ENCODE data around the gene SPATA31C1. TPM values are rescaled to one million over a fixed set of nuclear protein-coding genes. Genes with fewer than 3 reads are reported as not detected.
A peak's percentile ranks its signal among the peaks of the same experiment; 100 is the strongest.
"Not testable (repeated sequence)": the region's sequence is repeated elsewhere in the genome, so short reads cannot be mapped to it uniquely, and the experiment has no call there.

SPATA31C1 gene
- total RNA-seq, 1 experiment from 2014 or later, result not detected

DNA sequence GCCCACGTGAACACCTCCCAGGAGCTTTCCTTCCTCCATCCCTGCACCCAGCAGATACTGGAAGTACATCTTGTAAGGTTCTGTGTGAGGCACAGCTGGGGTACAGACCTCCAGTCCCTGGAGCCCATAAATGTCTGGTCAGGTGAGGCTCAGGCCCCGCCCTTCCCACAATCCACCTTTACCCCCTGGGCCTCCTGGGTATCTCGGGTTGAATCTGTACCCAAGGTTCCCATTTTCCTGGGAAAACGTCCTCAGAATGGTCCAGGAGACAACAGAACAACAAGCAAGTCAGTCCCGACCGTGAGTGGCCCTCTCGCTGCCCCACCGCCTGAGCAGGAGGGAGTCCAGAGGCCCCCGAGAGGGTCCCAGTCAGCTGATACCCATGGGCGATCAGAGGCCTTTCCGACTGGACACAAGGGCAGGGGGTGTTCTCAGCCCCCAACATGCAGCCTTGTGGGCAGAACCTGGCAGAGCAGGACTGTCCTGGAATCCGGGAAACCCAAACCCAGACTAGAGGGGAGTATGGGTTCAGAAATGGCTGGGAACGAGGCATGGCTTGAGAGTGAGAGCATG is 30.7 kb upstream of the SPATA31C1 start:
- DNase-seq (ENCODE audit: low read depth), result no peak

DNA sequence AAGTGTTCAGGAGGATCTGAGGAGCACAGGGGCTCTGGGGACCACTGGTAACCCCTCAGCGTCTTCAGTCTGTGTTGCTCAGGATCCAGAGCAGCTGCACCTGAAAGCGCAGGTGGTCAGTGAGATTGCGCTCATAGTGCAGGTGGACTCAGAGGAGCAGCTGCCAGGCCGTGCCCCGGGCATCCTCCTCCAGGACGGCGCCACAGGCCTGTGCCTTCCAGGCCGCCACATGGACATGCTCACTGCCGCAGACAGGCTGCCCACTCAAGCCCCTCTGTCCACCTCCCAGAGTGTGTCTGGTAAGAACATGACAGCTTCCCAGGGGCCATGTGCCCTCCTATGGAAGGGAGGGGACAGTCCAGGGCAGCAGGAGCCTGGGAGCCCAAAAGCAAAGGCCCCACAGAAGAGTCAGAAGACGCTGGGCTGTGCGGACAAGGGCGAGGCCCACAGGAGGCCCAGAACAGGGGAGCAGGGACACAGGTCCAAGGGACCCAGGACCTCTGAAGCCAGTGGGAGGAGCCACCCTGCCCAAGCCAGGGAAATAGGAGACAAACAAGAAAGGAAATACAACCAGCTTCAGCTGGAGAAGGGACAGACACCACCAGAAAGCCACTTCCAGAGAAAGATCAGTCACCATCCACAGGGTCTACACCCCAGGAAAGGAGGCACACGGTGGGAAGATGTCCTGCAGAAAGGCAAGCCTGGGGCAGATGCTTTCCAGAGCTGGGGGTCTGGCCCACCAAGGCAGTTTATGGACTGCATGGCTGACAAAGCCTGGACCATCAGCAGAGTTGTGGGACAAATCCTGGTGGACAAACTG is 29.9 kb upstream of the SPATA31C1 start:
- no peak for DNase-seq (ENCODE audit: low read depth)

DNA sequence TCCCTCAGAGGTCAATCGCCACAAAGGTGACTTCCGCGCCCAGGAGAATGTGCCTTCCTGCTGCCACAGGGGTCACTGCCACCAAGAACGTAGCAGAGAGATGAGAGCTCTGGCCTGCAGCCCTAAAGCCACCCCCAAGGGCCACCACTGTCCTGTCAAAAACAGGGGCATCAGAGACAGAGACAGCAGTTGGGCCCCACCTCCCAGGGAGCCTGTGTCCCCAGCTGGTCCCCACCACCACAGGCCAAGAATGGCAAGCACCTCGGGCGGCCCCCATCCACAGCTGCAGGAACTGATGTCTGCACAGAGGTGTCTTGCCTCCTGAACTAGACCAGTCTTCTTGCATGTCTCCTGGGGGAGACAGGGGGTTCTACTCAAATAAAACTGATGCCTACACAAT is 29.3 kb upstream of the SPATA31C1 start:
- DNase-seq (ENCODE audit: low read depth), result no peak

DNA sequence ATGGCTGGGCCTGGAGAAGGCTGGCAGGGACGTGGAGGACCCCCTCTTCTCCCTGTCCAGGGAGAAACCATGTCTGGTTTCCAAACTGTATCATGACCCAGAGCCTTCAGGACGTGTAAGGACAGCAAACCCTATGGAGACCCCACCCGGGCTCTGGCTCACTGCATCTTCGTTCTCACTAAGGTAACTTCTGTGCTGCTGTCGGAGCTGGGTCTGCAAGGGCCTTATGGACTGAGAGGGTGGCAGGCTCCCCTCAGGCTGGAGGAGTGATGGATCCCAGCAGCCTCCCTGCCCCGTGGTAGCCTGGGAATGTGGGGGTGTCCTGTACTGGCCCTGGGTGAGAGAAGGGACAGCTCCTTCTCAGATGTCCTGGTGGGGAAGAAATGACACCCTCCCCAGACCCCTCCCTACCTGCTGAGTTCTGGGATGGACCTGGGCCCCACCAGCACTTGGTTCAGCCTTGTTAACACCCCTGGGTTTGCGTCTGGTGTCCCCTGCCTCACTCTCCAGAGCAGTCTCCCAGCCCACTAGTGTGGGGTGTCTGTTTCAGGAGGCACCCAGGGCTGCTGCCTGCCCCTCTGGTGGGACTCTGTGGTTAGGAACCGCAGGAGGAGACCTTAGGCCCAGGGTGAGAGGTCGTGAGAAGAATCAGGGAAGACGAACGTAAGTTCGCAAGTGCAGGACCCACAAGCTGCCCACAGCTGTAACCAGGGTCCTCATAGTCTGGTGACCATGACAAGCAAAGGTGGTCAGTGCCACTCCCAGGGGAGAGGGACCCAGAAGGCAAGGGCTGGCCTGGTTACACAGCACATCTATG is 28.5 kb upstream of the SPATA31C1 start:
- no peak for DNase-seq (ENCODE audit: low read depth)

DNA sequence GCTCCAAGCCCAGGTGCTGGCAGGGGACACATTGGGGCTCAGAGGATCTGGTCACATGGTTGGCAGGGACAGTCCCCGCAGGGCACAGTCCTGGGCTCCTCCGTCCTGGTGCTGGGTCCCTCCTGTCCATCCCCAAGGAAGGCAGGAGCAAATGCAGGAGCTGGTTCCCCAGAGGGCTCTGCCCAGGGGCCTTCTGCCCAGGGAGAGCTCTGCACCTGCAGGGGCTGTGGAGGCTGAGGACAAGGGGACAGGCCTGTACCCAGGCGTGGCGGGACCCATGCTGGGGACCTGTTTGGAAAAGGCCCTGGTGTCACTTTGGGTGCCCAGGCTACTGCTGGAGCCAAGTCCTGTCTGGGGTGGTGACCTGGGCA is 27.9 kb upstream of the SPATA31C1 start:
- DNase-seq (ENCODE audit: low read depth), result no peak

DNA sequence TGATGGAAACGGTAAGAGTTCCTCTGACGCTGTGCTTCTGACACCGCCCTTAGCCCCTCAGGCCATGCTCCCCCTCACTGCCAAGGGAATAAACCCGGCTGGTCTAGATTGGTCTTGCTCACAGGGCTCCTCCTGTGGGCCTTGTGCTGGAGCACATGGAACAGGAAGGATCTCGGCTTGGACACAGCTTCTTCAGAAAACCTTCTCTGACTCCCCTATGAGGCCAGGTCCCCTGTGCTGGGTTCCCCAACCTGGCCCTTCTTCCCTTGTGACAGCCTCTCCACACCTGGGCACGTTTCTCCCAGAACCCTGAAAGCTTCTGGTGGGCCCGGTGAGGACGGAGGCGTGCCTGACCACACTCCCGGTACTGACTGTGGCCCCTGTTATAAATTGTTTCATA is 26.9 kb upstream of the SPATA31C1 start:
- no peak for DNase-seq (ENCODE audit: low read depth)

DNA sequence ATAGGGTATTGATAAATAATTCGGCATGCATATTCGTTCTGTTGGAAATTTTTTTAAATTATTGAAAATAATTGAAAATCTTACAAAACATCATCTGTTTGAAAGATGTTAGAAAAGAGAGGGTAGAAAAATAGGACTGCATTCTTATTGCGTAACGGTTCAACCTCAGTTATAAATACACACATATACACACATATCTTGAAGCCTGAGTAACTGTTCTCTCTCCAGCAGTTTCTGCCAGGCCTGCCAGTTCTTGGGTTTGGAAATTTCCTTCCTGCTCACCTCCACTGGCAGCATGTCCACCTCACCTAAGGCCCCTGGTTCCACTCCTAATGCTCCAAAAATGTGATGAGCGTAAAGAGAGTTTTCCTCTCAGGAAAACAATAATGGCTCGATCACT is 26.0 kb upstream of the SPATA31C1 start:
- no peak for DNase-seq (ENCODE audit: low read depth)

DNA sequence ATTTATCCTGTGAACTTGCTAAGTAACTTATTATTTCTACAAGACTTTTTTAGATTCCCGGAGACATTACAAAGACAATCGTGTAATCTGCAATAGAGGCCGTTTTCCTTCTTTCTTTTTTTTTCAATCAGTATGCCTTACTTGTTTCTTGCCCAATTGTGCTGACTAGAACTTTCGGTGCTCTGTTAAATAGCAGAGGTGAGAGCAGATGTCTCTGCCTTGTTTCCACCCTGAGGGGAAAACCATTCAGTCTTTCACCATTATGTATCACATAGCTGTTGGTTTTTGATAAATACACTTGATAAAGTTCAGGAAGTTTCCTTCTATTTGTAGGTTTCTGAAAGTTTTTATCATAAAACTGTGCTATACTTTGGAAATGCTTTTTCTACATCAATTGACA is 24.8 kb upstream of the SPATA31C1 start:
- no peak for DNase-seq (ENCODE audit: low read depth)

DNA sequence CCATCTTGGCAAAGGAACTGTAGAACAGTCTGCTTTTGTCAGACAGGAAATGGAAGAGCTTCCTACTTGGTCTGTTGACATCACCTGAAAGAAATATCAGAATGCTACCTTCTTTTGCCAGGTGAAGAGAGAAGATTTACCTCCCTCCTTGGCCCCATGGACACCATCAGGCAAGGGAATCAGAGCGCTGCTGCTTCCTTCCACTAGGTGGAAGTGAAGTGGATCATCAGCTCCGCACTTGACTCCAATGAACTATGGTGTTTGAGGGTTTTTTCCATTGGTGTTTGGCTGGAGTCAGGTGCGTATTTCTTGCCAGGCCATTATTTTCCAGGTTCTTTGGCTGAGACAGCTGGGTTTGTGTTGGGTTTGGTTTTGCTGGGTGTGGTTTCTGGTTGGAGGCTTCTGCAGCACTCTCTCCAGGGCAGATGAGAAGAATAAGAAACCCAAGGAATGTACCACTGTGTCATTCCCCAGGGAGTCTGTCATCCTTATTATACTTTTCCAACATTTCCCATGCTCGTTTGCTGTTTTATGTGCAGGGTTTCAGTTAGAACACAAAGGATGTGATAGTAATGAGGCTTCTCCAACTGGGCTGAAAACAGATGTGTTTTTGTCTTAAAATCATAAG is 22.6 kb upstream of the SPATA31C1 start:
- no peak for DNase-seq (ENCODE audit: low read depth)

DNA sequence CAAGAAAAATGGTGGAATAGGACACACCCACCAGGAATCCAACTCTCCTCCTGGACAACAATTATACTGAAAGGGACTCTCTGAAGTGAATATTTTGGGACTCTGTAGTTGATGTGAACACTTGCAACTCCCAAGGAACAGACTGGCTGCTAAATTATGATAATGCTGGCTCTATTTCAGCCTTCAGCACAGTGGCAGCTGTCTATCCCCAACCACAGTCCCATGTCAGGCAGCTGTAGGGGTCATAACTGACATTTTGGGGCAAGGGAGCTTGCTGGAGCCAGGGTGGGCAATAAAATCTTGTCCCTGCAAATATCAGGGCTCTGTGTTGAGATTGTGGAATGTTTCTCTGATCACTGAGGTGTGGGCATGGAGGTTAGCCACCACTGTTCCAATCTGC is 20.9 kb upstream of the SPATA31C1 start:
- DNase-seq (ENCODE audit: low read depth), result no peak

DNA sequence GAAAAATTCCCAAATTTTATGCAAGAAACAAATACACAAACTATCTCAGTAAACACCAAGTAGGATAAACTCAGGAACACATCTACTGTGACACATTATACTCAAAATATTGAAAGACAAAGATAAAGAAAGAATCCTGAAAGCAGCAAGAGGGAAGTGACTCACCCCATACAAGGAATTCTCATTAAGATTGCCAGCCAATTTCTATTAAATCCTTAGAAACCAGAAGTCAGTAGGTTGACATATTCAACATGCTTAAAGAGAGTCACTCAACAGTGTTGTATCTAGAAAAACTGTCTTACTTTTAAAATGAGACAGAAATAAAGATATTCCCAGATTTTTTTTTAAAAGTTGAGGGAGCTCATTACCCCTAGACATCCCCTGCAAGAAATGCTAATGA is 19.6 kb upstream of the SPATA31C1 start:
- DNase-seq (ENCODE audit: low read depth), result peak; percentile 58

DNA sequence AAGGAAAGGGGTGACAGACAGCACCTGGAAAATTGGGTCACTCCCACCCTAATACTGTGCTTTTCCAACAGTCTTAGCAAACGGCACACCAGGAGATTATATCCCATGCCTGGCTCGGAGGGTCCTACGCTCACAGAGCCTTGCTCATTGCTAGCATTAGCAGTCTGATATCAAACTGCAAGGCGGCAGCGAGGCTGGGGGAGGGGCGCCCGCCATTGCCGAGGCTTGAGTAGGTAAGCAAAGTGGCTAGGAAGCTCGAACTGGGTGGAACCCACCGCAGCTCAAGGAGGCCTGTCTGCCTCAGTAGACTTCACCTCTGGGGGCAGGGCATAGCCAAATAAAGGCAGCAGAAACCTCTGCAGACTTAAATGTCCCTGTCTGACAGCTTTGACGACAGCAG is 15.4 kb upstream of the SPATA31C1 start:
- DNase-seq (ENCODE audit: low read depth), result not testable (repeated sequence)

DNA sequence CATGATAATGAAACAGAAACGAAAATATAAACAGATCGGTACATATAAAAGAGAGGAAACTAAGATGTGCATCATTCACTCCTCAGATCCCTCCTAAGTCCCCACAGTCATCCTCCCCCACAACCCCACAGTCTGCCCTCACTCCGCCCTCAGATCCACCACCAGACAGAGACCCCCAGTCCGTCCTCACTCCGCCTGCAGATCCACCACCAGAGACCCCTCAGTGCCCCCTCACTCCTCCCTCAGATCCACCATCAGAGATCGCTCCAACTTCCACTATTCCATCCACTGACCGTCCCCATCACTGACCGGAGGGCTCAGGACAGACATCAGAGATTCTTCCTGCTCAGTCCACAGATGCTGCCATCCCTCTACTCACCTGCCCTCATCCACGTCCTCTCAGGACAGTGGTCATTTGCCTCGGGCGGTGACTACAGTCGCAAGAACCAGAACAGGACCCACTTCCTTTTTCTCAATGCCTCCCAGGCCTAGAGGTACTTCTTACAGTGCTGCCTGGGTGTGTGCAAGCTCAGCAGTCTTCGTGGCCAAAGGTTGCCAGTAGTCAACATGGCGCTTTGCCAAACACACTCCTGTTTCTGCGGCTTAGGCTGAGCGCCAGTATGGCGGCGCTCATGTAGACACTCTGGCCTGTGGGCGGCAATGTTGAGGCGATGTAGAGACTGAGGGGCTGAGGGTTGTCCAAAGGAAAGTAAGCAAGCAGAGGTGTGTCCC is 8.3 kb upstream of the SPATA31C1 start:
- peak; percentile 39 for DNase-seq (ENCODE audit: low read depth)

DNA sequence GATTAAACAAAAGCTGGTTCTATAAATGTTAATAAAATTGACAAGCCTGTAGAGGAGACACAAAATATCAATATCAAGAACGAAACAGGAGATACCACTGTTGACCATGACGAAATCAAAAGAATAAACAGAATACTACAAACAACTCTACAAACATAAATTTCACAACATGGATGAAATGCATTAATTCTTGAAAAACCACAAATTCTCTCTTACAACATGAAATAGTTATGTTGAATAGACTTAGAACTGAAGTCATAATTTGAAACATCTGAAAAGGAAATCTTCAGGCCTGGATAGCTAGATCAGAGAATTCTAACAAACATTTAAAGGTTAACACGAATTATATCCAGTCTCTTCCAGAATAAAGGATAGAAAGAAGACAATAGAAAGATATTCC is 6.9 kb upstream of the SPATA31C1 start:
- no peak for DNase-seq (ENCODE audit: low read depth)

DNA sequence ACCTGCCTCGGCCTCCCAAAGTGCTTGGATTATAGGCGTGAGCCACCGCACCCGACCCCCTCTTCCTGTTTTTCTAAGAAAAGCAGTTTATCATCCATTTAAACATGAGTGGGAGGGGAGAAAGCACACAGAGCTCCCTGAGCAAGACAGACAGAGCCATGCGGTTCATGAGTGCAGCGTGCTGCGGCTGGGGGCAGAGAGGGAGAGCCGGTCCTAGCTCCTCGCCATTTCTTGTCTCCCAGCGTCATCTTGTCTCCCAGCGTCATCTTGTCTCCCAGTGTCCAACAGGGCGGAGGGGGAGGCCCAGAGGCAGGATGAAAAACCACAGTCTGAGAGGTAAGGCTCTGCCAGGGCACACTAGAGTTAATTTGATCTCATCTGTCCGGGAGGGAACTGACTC is 1.3 kb downstream of the SPATA31C1 start:
- not testable (repeated sequence) for DNase-seq (ENCODE audit: low read depth)

DNA sequence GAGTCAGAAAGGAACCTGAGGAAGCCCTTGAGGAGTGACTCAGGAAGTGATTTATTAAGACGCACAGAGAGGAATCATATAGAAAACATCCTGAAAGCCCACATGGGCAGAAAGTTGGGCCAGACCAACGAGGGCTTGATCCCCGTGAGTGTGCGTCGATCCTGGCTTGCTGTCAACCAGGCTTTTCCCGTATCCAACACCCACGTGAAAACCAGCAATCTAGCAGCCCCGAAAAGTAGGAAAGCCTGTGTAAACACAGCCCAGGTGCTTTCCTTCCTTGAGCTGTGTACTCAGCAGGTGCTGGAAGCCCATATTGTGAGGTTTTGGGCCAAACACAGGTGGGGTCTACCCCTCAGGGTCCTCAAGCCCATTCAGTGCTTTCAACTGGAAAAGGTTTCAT is 3.8 kb downstream of the SPATA31C1 start:
- DNase-seq (ENCODE audit: low read depth), result not testable (repeated sequence)

DNA sequence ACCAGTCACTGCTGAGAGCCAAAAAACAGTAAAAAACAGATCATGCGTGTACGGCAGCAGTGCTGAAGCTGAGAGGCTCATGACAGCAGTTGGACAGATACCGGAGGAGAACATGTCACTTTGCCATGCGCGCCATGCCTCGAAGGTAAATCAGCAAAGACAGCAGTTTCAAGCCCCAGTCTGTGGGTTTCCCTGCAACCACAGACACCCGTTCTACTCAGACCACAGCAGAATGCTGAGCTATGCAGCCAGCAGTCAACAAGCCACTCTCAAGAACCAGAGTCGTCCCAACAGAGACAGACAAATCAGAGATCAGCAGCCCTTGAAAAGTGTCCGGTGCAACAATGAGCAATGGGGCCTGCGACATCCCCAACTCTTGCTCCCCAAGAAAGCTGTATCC is 5.2 kb downstream of the SPATA31C1 start:
- DNase-seq (ENCODE audit: low read depth), result not testable (repeated sequence)

DNA sequence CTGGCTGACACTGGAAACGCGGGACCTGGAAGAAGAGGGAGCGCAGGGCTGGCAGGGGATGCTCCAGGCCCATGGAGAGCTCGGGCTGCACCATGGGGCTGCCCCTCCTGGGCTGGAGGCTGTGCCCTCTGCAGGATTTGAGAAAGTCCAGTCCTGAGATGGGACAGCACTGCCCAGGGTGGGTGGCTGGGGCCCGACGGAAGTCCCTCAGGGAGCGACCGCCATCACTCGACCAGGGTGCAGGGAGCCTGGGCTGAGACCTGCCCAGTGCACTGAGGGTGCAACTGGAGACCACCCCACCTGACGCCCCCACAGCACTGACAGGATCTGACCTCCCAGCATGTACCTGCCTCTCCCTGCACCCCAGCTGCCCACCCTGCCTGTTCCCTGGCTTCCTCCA is 7.1 kb downstream of the SPATA31C1 start:
- DNase-seq (ENCODE audit: low read depth), result not testable (repeated sequence)

DNA sequence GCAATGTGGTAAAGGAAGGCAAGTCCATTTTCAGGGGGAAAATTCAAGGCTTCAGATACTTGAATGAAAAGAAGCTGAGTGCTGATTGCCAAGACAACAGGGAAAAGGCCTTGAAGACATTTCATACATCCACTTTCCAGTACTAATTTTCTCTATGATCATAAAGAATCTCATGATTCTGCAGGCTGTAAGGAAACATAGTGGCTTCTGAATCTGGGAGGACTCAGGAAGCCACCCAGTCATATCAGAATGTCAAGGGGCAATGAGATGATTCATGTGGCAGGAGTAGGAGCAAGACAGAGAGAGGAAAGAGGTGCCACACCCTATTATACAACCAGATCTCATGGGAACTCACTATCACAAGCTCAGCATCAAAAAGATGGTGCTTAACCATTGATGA is 11.4 kb downstream of the SPATA31C1 start:
- not testable (repeated sequence) for DNase-seq (ENCODE audit: low read depth)

DNA sequence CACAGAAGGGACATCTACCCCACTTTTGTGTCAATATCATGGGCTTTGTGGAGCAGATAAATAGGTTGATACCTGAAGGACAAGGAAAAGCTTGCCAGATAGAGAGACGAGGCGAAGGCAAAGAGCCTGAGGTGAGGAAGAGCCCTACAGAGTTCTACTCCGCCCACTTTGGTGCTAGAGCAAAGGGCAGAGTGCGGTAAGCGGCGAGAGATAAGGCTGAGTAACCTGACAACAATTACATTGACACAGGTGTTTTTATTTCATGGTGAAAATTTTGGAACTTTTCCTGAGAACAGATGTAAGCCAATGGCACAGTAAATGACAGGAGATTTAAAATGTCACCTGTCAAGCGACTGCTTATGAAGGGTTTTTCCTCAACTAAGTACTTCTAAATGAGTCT is 16.7 kb downstream of the SPATA31C1 start:
- not testable (repeated sequence) for DNase-seq (ENCODE audit: low read depth)

DNA sequence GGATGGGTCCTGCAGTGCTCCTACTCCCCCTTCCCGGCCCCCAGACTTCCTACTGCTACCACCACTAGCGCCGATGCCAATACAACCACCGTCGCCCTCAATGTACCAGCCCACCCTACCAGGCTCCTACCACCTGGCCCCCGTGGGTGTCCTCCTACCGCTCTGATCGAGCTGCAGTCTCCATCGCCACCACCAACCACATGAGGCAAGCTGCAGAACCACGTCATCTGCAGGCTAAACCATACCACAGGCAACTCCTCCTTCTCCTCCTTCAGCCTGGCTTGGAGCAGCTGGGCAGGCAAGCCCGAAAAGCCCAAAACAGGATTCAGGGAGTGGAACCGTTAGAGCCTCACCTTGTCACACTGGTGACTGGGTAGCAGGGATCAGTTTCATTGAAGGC is 19.6 kb downstream of the SPATA31C1 start:
- DNase-seq (ENCODE audit: low read depth), result not testable (repeated sequence)

DNA sequence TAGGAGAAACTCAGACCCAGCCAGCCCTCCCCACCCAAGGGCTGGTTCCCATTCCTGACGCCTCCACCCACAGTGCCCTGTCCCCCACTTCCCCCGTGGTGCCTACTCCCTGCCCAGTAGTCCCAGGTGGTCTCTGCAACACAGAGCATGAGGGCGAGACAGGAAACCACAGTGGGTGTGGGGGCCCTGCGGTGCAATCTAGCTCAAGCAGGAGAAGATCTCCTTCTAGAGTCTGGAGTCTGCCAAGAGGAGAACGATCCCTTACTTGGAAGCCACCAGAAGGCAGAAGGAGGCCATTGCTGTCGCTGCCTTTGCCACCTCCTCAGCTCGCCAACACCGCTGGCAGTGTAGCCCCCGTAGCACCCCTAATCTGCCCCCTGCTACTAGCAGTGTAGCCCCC is 20.2 kb downstream of the SPATA31C1 start:
- DNase-seq (ENCODE audit: low read depth), result not testable (repeated sequence)

Data from M059J (cell line).